ENCODE data around the gene KIF16B. TPM values are rescaled to one million over a fixed set of nuclear protein-coding genes. Genes with fewer than 3 reads are reported as not detected.

KIF16B gene
- total and polyA plus RNA-seq, 9 of the 15 experiments (the other 6 are each of a cell fraction or from before 2014, with no cell fraction given), result 1.00 to 10.6 (median 8.5) TPM

DNA sequence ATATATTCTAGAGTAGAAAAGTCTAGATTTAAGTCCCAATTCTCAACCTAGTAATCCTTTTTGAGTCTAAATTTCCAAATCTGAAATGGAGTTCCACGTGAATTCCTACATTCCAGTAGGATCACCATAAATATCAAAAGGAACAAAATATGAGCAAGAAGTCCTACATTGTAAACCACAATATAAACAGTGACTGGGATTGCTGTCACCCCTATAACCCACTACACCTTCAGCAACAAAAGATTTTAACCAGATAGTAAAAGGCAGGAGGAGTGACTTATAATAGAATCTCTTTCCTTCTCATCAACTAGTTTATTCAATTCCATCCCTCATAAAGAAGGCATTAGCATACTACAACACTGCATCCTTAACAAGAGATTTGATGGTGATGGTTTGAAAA, 210.6 kb downstream of the KIF16B start (continued):
- TF ChIP-seq ZNF324 (CRISPR knock-in tag; IDR thresholded peaks at IDR 0.05), result no peak

DNA sequence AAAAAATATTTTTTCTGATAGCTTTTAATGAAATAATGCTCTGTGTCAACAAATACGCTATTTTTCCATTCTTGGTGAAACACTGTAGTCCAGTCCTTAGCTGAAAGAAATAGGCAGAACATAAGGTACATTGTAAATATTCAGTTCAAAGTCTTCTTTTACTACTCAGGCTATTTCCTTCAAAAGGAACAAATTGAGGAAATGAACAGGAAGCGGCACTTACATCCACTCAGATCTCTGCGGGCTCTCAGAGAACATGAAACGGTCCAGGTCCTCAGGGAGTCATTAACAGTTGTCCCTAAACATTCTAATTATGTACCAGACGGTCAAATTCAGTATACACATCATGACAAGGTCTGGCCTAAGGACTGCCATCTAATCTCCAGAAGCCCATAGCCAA, 212.6 kb downstream of the KIF16B start:
- CTCF ChIA-PET (ENCODE audit: low intra/inter-chr PET ratio), result no interaction called here
- no peaks in the 10 kb centered on the region for H3K9me3 ChIP-seq (replicated peaks; ENCODE audit: control insufficient read depth, insufficient read depth, low read depth, low read length)
- H2AFZ ChIP-seq (ENCODE audit: low read depth, low read length), result no peak overlapping the region
- POLR2A ChIA-PET, result no interaction called here
- TF ChIP-seq SP2 (IDR thresholded peaks at IDR 0.05; ENCODE audit: extremely low read depth, low read depth, low read length, poor library complexity, severe bottlenecking), result no peak
- no peak for TF ChIP-seq CBX5 (IDR thresholded peaks at IDR 0.05; ENCODE audit: borderline replicate concordance, low read depth)
- no peak for TF ChIP-seq NR4A1 (CRISPR knock-in tag; IDR thresholded peaks at IDR 0.05)
- no peak for TF ChIP-seq NR4A1 (tag; IDR thresholded peaks at IDR 0.05)
- TF ChIP-seq EP300 (IDR thresholded peaks at IDR 0.05; ENCODE audit: low read length), result no peak
- no peak for TF ChIP-seq EP400 (IDR thresholded peaks at IDR 0.05)
- no peak overlapping the region for H3K4me3 ChIP-seq
- DNase-seq (ENCODE audit: extremely low read depth in 1 of 4, low spot score in 3 of 4), result no peak
- no TSS peak for BruUV-seq (replicated peaks)
- no peak overlapping the region for H3K9ac ChIP-seq (ENCODE audit: insufficient read depth in 1 of 2, low read depth in 2 of 2, low read length in 2 of 2)
- in situ Hi-C loops (cut with MboI), result no loop called here
- intact Hi-C loops (cut with micrococcal nuclease), result no loop called here
- H3K4me2 ChIP-seq (ENCODE audit: insufficient read depth, low read length), result no peak overlapping the region
- no peaks in the 10 kb centered on the region for H3K27me3 ChIP-seq (ENCODE audit: control insufficient read depth in 2 of 2, insufficient read depth in 2 of 2, low read length in 2 of 2)
- H3K9me1 ChIP-seq (ENCODE audit: control insufficient read depth, insufficient read depth, low read length), result no peaks in the 10 kb centered on the region
- H3K4me1 ChIP-seq (replicated peaks in 1 of 2; ENCODE audit: control insufficient read depth in 2 of 2, insufficient read depth in 2 of 2, low read length in 2 of 2), result no peaks in the 10 kb centered on the region
- WGBS (ENCODE audit: insufficient coverage, low coverage, missing lambda C conversion rate), result 62% methylated on average over 5 of the region's 5 CpGs
- ATAC-seq, result no peak
- no peaks in the 10 kb centered on the region for H3K79me2 ChIP-seq (ENCODE audit: control insufficient read depth, insufficient read depth, low read length)
- no peak overlapping the region for H3K27ac ChIP-seq (ENCODE audit: extremely low read depth, low read depth, low read length)
- H4K20me1 ChIP-seq (replicated peaks; ENCODE audit: control insufficient read depth, insufficient read depth, low read length), result no peaks in the 10 kb centered on the region
- no peaks in the 10 kb centered on the region for H3K36me3 ChIP-seq (ENCODE audit: control insufficient read depth, insufficient read depth, low read length)
- no peak for FAIRE-seq
